ENCODE measurements around the gene B9D1.

DNA sequence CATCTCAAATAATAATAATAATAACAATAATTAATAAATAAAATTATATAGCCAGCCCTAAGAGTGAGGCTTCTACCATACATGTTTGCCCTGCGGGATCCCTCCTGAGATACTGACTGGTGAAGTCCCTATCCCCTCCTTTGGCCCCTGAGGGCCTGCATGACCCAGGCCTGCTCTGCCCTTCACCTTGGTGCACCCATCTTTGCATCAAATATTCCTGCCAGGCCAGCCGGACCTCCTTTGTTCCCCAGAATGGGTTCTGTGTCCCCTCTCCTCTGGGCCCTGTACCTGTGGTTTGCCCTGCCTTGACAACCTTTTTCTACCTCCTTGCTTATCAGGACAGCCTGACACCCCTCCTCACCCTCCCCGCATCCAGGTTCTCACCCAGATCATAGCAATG lies 46.5 kb upstream of the B9D1 start:
- TF ChIP-seq ZNF274 (IDR thresholded peaks at IDR 0.05; ENCODE audit: borderline replicate concordance, low read depth, low read length): no peak
- TF ChIP-seq, protein P1, sequence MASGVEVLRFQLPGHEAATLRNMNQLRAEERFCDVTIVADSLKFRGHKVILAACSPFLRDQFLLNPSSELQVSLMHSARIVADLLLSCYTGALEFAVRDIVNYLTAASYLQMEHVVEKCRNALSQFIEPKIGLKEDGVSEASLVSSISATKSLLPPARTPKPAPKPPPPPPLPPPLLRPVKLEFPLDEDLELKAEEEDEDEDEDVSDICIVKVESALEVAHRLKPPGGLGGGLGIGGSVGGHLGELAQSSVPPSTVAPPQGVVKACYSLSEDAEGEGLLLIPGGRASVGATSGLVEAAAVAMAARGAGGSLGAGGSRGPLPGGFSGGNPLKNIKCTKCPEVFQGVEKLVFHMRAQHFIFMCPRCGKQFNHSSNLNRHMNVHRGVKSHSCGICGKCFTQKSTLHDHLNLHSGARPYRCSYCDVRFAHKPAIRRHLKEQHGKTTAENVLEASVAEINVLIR (CRISPR knock-in tag; IDR thresholded peaks at IDR 0.05): no peak

All from K562 (cell line).